A673 (cell line): ENCODE data around the gene GTF2F1. TPM values are rescaled to one million over a fixed set of nuclear protein-coding genes. Genes with fewer than 3 reads are reported as not detected.

Experiments
- BruUV-seq: library from RNA; stranded (reverse); fragments of 400-500 nt; replicated peaks from 2 replicates; lab custom pipeline; 2021; lab: Mats Ljungman, UMichigan
- CTCF ChIA-PET: fragments of 300-600 bp; sonication (Branson Sonifier 250); formaldehyde crosslinking; loops from one replicate; lab custom pipeline; 2022; ENCODE audit warnings: antibody characterized with exemption; lab: Charles Lee
- POLR2A ChIA-PET: fragments of 300-600 bp; sonication (Branson Sonifier 250); formaldehyde crosslinking; loops from one replicate; lab custom pipeline; 2022; ENCODE audit warnings: antibody characterized with exemption; ENCODE audit not compliant: low non-redundant PET; lab: Charles Lee
- DNase-seq: peaks from one replicate; pipeline ENCODE4 v3.0.0-alpha.2; 2015; ENCODE audit warnings: low spot score
- H3K27ac ChIP-seq: fragments of 200-600 bp; sonication (generic); 2 replicates; pipeline ENCODE4 v1.5.1; 2016; ENCODE audit warnings: mixed run types, low read depth, mild to moderate bottlenecking, mixed read lengths, antibody characterized with exemption, low read length; ENCODE audit not compliant: poor library complexity, severe bottlenecking
- H3K27me3 ChIP-seq: fragments of 200-600 bp; sonication (generic); replicated peaks from 2 replicates; pipeline ENCODE4 v1.6.1; 2017; ENCODE audit warnings: mixed run types, low read depth, mild to moderate bottlenecking, mixed read lengths, antibody characterized with exemption, low read length; ENCODE audit not compliant: insufficient read depth, poor library complexity
- H3K36me3 ChIP-seq: fragments of 200-600 bp; sonication (generic); 2 replicates; pipeline ENCODE4 v1.6.1; 2016; ENCODE audit warnings: mixed run types, mild to moderate bottlenecking, mixed read lengths, antibody characterized with exemption, low read length; ENCODE audit not compliant: insufficient read depth, poor library complexity, severe bottlenecking
- H3K4me1 ChIP-seq: fragments of 200-600 bp; sonication (generic); 2 replicates; pipeline ENCODE4 v1.6.1; 2017; ENCODE audit warnings: mixed run types, mild to moderate bottlenecking, mixed read lengths, antibody characterized with exemption, low read length; ENCODE audit not compliant: insufficient read depth, poor library complexity, severe bottlenecking
- H3K4me3 ChIP-seq: fragments of 200-600 bp; sonication (generic); 2 replicates; pipeline ENCODE4 v1.5.1; 2016; ENCODE audit warnings: low read depth, mixed run types, mild to moderate bottlenecking, mixed read lengths, low read length; ENCODE audit not compliant: poor library complexity, severe bottlenecking
- H3K9me3 ChIP-seq: fragments of 200-600 bp; sonication (generic); 2 replicates; pipeline ENCODE4 v1.6.1; 2016; ENCODE audit warnings: mixed run types, low read depth, mild to moderate bottlenecking, mixed read lengths, antibody characterized with exemption, low read length; ENCODE audit not compliant: poor library complexity, severe bottlenecking
- CTCF ChIP-seq: fragments of 300-800, 200-600 bp; sonication (generic); conservative IDR thresholded peaks from 2 replicates; pipeline ENCODE4 v1.5.1; 2017; ENCODE audit warnings: low read depth, mild to moderate bottlenecking, antibody characterized with exemption, low read length, moderate library complexity, mixed read lengths
- EZH2 ChIP-seq: fragments of 200-600 bp; sonication (generic); IDR thresholded peaks from 2 replicates; pipeline ENCODE4 v1.6.1; 2017; ENCODE audit warnings: borderline replicate concordance, low read depth, mild to moderate bottlenecking, mixed read lengths, antibody characterized with exemption, low read length; ENCODE audit not compliant: poor library complexity, severe bottlenecking
- intact Hi-C: fragments of 100-400 bp; cut with micrococcal nuclease; formaldehyde crosslinking; loops from one replicate; pipeline ENCODE4 v1.10.0; 2022; ENCODE audit not compliant: unreplicated experiment
- total RNA-seq: library from RNA; stranded (reverse); gene quantifications from 2 replicates; pipeline ENCODE4 v1.2.3, GENCODE V29; 2021

GTF2F1 gene
- total RNA-seq, 1 experiment from 2014 or later, result 106 TPM

- no peak overlapping the region for H3K4me3 ChIP-seq
- BruUV-seq, result no TSS peak
- intact Hi-C loops, result no loop called here
- no peak for TF ChIP-seq CTCF
- no peak for TF ChIP-seq EZH2
- ChIA-PET CTCF (interaction anchor here (0.6 kb wide), 1 partner anchor 220 kb away, joined by 3 read pairs; no protein-coding TSS in a partner anchor), POLR2A (no interaction called here)
- no peak overlapping the region for H3K27ac ChIP-seq
- H3K9me3 ChIP-seq, result no peaks in the 10 kb centered on the region
- no peaks in the 10 kb centered on the region for H3K27me3 ChIP-seq
- DNase-seq, result no peak
- H3K4me1 ChIP-seq, result no peaks in the 10 kb centered on the region
- peaks cover 52% of the 10 kb centered on the region for H3K36me3 ChIP-seq
Measured at GRCh38 chr19:6381030-6381750, 11.8 kb downstream of the GTF2F1 start.

GRCh38 chr19:6379744-6380143 lies 13.2 kb downstream of the GTF2F1 start:
- Histone ChIP-seq H3K4me1 (no peaks in the 10 kb centered on the region), H3K27ac (no peak overlapping the region), H3K36me3 (peaks cover 47% of the 10 kb centered on the region), H3K9me3 (no peaks in the 10 kb centered on the region), H3K4me3 (no peak overlapping the region), H3K27me3 (no peaks in the 10 kb centered on the region)
- no TSS peak for BruUV-seq
- POLR2A ChIA-PET, result no interaction called here
- CTCF ChIA-PET, result interaction anchor here (0.6 kb wide), 1 partner anchor 11 kb away, joined by 4 read pairs; no protein-coding TSS in a partner anchor
- no peak for DNase-seq
- intact Hi-C loops, result loop anchor here (5.0 kb wide), 1 partner anchor 483 kb away; no protein-coding TSS in a partner anchor
- TF ChIP-seq EZH2, result no peak
- no peak for TF ChIP-seq CTCF

- ChIA-PET POLR2A (no interaction called here), CTCF (no interaction called here)
- H3K27ac ChIP-seq, result no peak overlapping the region
- BruUV-seq, result no TSS peak
- H3K4me1 ChIP-seq, result peaks cover 8% of the 10 kb centered on the region
- H3K4me3 ChIP-seq, result no peak overlapping the region
- H3K9me3 ChIP-seq, result no peaks in the 10 kb centered on the region
- TF ChIP-seq EZH2, result no peak
- TF ChIP-seq CTCF, result no peak
- no peaks in the 10 kb centered on the region for H3K27me3 ChIP-seq
- peaks cover 37% of the 10 kb centered on the region for H3K36me3 ChIP-seq
- intact Hi-C loops, result loop anchor here (5.0 kb wide), 1 partner anchor 484 kb away; no protein-coding TSS in a partner anchor
- DNase-seq, result no peak
Measured at GRCh38 chr19:6378486-6378885, 14.5 kb downstream of the GTF2F1 start.
